IPS-15b (cell line): Measurements from ENCODE around the gene DNAJC15.

Experiments
- H3K27me3 ChIP-seq: one replicate; pipeline ENCODE4 v1.6.1; 2013; ENCODE audit warnings: low read length; ENCODE audit not compliant: control insufficient read depth, insufficient read depth
- H3K36me3 ChIP-seq: one replicate; pipeline ENCODE4 v1.6.1; 2013; ENCODE audit warnings: low read length; ENCODE audit not compliant: control insufficient read depth, insufficient read depth
- H3K4me1 ChIP-seq: one replicate; pipeline ENCODE4 v1.6.1; 2013; ENCODE audit warnings: mild to moderate bottlenecking, low read length; ENCODE audit not compliant: control insufficient read depth, insufficient read depth
- H3K4me3 ChIP-seq: one replicate; pipeline ENCODE4 v1.5.1; 2013; ENCODE audit warnings: low read depth, low read length
- H3K9ac ChIP-seq: one replicate; pipeline ENCODE4 v1.6.1; 2013; ENCODE audit warnings: low read depth, mild to moderate bottlenecking, low read length
- H3K9me3 ChIP-seq: one replicate; pipeline ENCODE4 v1.6.1; 2013; ENCODE audit warnings: mild to moderate bottlenecking, low read length; ENCODE audit not compliant: control insufficient read depth, insufficient read depth

DNAJC15 gene

DNA sequence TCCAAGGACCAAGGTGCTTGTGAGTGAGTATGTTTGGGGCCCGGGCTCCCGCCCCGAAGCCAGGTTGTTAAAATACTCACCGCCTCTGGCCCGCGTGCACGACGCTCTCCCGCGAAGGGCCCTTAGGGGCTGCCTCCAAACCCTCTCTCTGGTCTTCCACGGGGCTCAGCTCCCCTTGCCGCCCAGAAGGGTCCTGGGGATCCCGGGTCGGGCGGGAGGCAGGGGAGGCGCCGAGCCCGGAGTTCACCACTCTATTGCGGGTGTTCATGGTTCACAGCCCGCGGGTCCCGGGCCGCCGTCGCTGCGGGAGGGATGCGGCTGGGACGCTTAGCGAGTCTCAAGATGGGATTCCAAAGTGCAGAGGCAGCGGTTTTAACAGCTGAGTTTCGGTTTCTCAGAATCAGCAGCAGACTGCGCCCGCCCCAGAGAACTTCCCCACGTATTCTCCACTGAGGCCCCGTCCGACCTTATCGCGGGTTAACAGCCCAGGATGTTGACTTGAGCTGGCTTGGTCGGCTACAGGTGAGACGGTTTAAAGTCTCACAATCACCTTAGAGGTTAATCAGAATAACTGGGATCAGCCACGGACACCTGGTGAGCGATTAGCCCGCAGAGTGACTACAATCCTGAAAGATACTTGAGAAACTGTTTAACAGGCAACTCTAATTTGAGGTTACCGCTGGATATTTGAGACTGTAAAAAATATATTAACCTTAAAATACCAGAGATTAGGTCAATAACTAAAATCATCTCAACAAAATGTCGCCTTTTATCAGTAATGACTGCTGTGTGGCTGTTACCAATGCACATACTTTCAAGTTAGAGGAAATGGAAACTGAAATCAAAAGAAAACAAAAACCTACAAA, 31.3 kb upstream of the DNAJC15 start, which contains the start of gene EPSTI1:
Gene EPSTI1, minus strand, starts transcription at position 344 of the 866 bp plus-strand sequence. Its CDS starts 76 bp downstream, at position 268.
- H3K9me3 ChIP-seq: no peaks in the 10 kb centered on the region
- no peak within 1 kb of the TSS for H3K9ac ChIP-seq
- peak within 1 kb of the TSS; percentile 59 for H3K4me3 ChIP-seq
- peaks cover 24% of the 10 kb centered on the region for H3K27me3 ChIP-seq
- no peaks in the 10 kb centered on the region for H3K4me1 ChIP-seq
- H3K36me3 ChIP-seq: no peaks in the 10 kb centered on the region

- Histone ChIP-seq H3K36me3 (no peaks in the 10 kb centered on the region), H3K4me3 (no peak overlapping the region), H3K9ac (no peak overlapping the region), H3K27me3 (peaks cover 24% of the 10 kb centered on the region), H3K4me1 (no peaks in the 10 kb centered on the region), H3K9me3 (no peaks in the 10 kb centered on the region)
Observed at GRCh38 chr13:42992764-42993122, 30.6 kb upstream of the DNAJC15 start.

DNA sequence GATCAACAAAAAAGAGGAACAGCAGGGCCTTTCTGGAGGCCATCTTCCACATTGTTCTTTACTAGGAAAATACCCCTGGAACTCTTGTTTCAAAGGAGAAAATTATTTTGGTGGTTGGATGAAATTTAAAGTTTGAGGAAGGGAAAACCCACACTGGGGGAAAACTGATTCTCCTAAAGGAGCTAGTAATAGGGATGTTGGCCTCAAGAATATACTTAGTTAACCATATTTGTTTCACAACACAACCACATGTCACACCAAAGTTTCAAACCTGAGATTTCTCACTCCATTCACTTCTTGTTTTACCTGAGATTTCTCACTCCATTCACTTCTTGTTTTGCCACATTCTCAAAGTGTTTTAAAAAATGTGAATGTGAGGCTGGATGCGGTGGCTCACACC, 28.5 kb upstream of the DNAJC15 start:
- no peaks in the 10 kb centered on the region for H3K36me3 ChIP-seq
- no peak overlapping the region for H3K4me3 ChIP-seq
- H3K9ac ChIP-seq: no peak overlapping the region
- H3K4me1 ChIP-seq: no peaks in the 10 kb centered on the region
- H3K9me3 ChIP-seq: no peaks in the 10 kb centered on the region
- peaks cover 24% of the 10 kb centered on the region for H3K27me3 ChIP-seq

GRCh38 chr13:42996584-42996983, 26.8 kb upstream of the DNAJC15 start:
- no peaks in the 10 kb centered on the region for H3K36me3 ChIP-seq
- no peak overlapping the region for H3K9ac ChIP-seq
- H3K4me3 ChIP-seq: no peak overlapping the region
- H3K27me3 ChIP-seq: peaks cover 17% of the 10 kb centered on the region
- no peaks in the 10 kb centered on the region for H3K9me3 ChIP-seq
- no peaks in the 10 kb centered on the region for H3K4me1 ChIP-seq

DNA sequence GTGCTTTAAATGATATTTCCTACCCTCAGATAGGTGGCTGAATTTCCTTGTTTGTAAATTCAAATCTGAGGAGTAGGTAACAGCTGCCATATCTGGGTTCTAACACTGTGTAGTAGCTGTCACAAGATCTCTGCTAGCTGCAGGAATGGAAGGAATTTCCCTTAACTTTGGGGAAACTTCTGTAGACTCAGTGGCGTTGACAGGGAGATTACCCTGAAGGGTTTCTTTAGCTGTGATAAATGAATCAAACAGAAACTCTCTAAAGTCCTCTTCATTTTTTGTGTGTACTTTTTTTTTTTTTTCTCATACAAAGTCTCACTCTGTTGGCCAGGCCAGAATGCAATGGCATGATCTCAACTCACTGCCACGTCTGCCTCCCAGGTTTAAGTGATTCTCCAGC, 26.0 kb upstream of the DNAJC15 start:
- Histone ChIP-seq H3K4me3 (no peak overlapping the region), H3K27me3 (peaks cover 11% of the 10 kb centered on the region)

DNA sequence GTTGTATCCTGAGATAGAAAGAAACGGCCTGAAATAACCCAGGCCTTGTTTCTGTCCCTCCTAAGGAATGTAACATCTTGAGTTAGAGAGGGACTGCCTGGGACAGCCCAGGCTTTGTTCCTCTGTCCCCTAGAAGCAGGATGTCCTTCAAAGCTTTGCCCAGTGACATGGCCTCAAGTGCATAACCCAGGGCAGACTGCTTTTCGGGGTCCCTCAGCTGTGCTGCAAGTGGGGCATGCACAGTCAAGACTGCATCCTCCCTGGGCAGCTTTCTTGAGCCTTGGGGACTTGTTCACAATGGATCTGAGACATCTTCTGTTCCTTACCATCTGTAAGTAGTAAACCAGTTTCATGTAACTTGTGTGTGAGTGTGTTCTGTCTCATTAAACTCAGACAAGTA, 23.9 kb upstream of the DNAJC15 start:
- Histone ChIP-seq H3K4me3 (no peak overlapping the region), H3K4me1 (no peaks in the 10 kb centered on the region), H3K9me3 (no peaks in the 10 kb centered on the region), H3K9ac (no peak overlapping the region), H3K36me3 (no peaks in the 10 kb centered on the region), H3K27me3 (no peaks in the 10 kb centered on the region)

More for the DNA sequence above, 26.0 kb upstream of the DNAJC15 start:
- H3K36me3 ChIP-seq: no peaks in the 10 kb centered on the region
- H3K9me3 ChIP-seq: no peaks in the 10 kb centered on the region
- H3K4me1 ChIP-seq: no peaks in the 10 kb centered on the region
- no peak overlapping the region for H3K9ac ChIP-seq

- no peaks in the 10 kb centered on the region for H3K36me3 ChIP-seq
- no peaks in the 10 kb centered on the region for H3K27me3 ChIP-seq
- no peak overlapping the region for H3K4me3 ChIP-seq
- H3K4me1 ChIP-seq: peaks cover 1% of the 10 kb centered on the region
- H3K9ac ChIP-seq: no peak overlapping the region
- no peaks in the 10 kb centered on the region for H3K9me3 ChIP-seq
Observed at GRCh38 chr13:43000676-43001075, 22.7 kb upstream of the DNAJC15 start.

- H3K4me1 ChIP-seq: peaks cover 5% of the 10 kb centered on the region
- no peaks in the 10 kb centered on the region for H3K27me3 ChIP-seq
- no peaks in the 10 kb centered on the region for H3K9me3 ChIP-seq
- no peak overlapping the region for H3K9ac ChIP-seq
- H3K4me3 ChIP-seq: no peak overlapping the region
- no peaks in the 10 kb centered on the region for H3K36me3 ChIP-seq
Observed at GRCh38 chr13:43002021-43002420, 21.4 kb upstream of the DNAJC15 start.

DNA sequence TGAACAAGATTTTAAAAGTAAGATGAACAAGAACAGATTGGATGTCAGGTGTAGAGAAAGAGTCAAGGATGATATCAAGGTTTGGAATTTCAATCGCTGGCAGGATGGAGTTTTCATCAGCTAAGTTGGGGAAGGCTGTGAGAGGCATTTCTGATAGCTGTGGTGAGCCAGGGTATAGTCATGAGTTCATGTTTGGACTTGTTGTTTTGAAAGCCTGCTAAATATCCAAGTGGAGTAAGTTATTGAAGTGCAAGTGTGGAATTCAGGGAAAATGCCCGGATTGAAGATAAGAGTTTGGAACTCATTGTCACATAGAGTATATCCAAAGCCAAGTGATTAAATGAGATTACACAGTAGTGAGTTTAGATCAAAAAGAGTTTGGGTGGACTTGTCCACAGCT, 20.4 kb upstream of the DNAJC15 start:
- peaks cover 6% of the 10 kb centered on the region for H3K4me1 ChIP-seq
- no peaks in the 10 kb centered on the region for H3K9me3 ChIP-seq
- H3K4me3 ChIP-seq: no peak overlapping the region
- no peaks in the 10 kb centered on the region for H3K27me3 ChIP-seq
- H3K9ac ChIP-seq: no peak overlapping the region
- H3K36me3 ChIP-seq: no peaks in the 10 kb centered on the region

GRCh38 chr13:43003729-43004128, 19.7 kb upstream of the DNAJC15 start:
- Histone ChIP-seq H3K9me3 (no peaks in the 10 kb centered on the region), H3K4me3 (no peak overlapping the region), H3K9ac (no peak overlapping the region), H3K36me3 (no peaks in the 10 kb centered on the region), H3K27me3 (no peaks in the 10 kb centered on the region), H3K4me1 (peaks cover 6% of the 10 kb centered on the region)

- Histone ChIP-seq H3K9ac (no peak overlapping the region), H3K36me3 (no peaks in the 10 kb centered on the region), H3K27me3 (no peaks in the 10 kb centered on the region), H3K4me3 (no peak overlapping the region), H3K4me1 (peaks cover 6% of the 10 kb centered on the region), H3K9me3 (no peaks in the 10 kb centered on the region)
Observed at GRCh38 chr13:43005460-43006236, 17.7 kb upstream of the DNAJC15 start.
